ENCODE results near the gene EN1. TPM values are rescaled to one million over a fixed set of nuclear protein-coding genes. Genes with fewer than 3 reads are reported as not detected.

The EN1 gene
- total and polyA plus RNA-seq, 8 donors: not detected

- DNase-seq (no peak), ATAC-seq (no peak)
- H3K4me3 ChIP-seq: no peak overlapping the region
- H3K4me1 ChIP-seq: peaks cover 8 to 25% of the 10 kb centered on the region in 2 donors
- TF ChIP-seq CTCF (IDR thresholded peaks at IDR 0.05): no peak
- H3K27me3 ChIP-seq: peaks cover 98 to 100% of the 10 kb centered on the region in 2 donors
- H3K36me3 ChIP-seq: no peaks in the 10 kb centered on the region
- intact Hi-C loops (cut with DNase I): no loop called here
- H3K9me3 ChIP-seq: no peaks in the 10 kb centered on the region
- no peak overlapping the region for H3K27ac ChIP-seq
Measured at GRCh38 chr2:118853129-118853640, 5.7 kb upstream of the EN1 start.

- DNase-seq: no peak
- peaks cover 8 to 28% of the 10 kb centered on the region in 2 donors for H3K4me1 ChIP-seq
- H3K27me3 ChIP-seq: peaks cover 98 to 100% of the 10 kb centered on the region in 2 donors
- H3K27ac ChIP-seq: no peak overlapping the region
- TF ChIP-seq CTCF (IDR thresholded peaks at IDR 0.05): no peak
- ATAC-seq: no peak
- no peaks in the 10 kb centered on the region for H3K9me3 ChIP-seq
- intact Hi-C loops (cut with DNase I): no loop called here
- no peaks in the 10 kb centered on the region for H3K36me3 ChIP-seq
- no peak overlapping the region for H3K4me3 ChIP-seq
Measured at GRCh38 chr2:118852605-118853128, 5.2 kb upstream of the EN1 start.

- Histone ChIP-seq H3K27ac (no peak overlapping the region), H3K27me3 (peaks cover 98 to 100% of the 10 kb centered on the region in 2 donors), H3K36me3 (no peaks in the 10 kb centered on the region), H3K4me3 (no peak overlapping the region), H3K9me3 (no peaks in the 10 kb centered on the region), H3K4me1 (peaks cover 8 to 39% of the 10 kb centered on the region in 2 donors)
- intact Hi-C loops (cut with DNase I): no loop called here
- TF ChIP-seq CTCF (IDR thresholded peaks at IDR 0.05): no peak
- DNase-seq (no peak), ATAC-seq (no peak)
Measured at GRCh38 chr2:118851650-118852049, 4.2 kb upstream of the EN1 start.

- Histone ChIP-seq H3K27ac (no peak overlapping the region), H3K4me3 (no peak overlapping the region), H3K27me3 (peaks cover 96 to 100% of the 10 kb centered on the region in 2 donors), H3K4me1 (peaks cover 8 to 42% of the 10 kb centered on the region in 2 donors), H3K9me3 (no peaks in the 10 kb centered on the region), H3K36me3 (no peaks in the 10 kb centered on the region)
- TF ChIP-seq CTCF (IDR thresholded peaks at IDR 0.05): no peak
- intact Hi-C loops (cut with DNase I): no loop called here
- no peak for DNase-seq
- ATAC-seq: no peak
Measured at GRCh38 chr2:118850901-118851415, 3.5 kb upstream of the EN1 start.

- peaks cover 97 to 100% of the 10 kb centered on the region in 2 donors for H3K27me3 ChIP-seq
- TF ChIP-seq CTCF (IDR thresholded peaks at IDR 0.05): no peak
- H3K27ac ChIP-seq: no peak overlapping the region
- no peaks in the 10 kb centered on the region for H3K9me3 ChIP-seq
- no peak overlapping the region for H3K4me3 ChIP-seq
- no peaks in the 10 kb centered on the region for H3K36me3 ChIP-seq
- DNase-seq: no peak
- intact Hi-C loops (cut with DNase I): no loop called here
- ATAC-seq: no peak
- H3K4me1 ChIP-seq: peaks cover 3 to 36% of the 10 kb centered on the region in 2 donors
Measured at GRCh38 chr2:118850168-118850900, 2.9 kb upstream of the EN1 start.

Measured in left lung (tissue), 10 donors.